Spleen (tissue), 7 donors: ENCODE results near the gene DEUP1.

Experiments
- POLR2A ChIP-seq, 3 donors: fragments of 450-650 bp; IDR thresholded peaks; one replicate each; pipeline ENCODE4 v1.5.1; 2017; ENCODE audit warnings: antibody characterized with exemption in 3 of 3, mild to moderate bottlenecking in 1 of 3
- POLR2AphosphoS5 ChIP-seq, 3 donors: sonication (generic); formaldehyde crosslinking; IDR thresholded peaks; one replicate each; pipeline ENCODE4 v1.5.1; 2017; ENCODE audit warnings: antibody characterized with exemption in 3 of 3
- TF ChIP-seq, protein P1 (sequence below), 11 experiments: fragments of 200-600 bp in 7 of 11; fragments of 450-650 bp in 4 of 11; sonication (generic) in 4 of 11; IDR thresholded peaks in 8 of 11; conservative IDR thresholded peaks in 3 of 11; 1 replicate in 7 of 11; 2 replicates in 4 of 11; pipeline versions ENCODE4 v1.4.0 to v1.8.0; 2016 to 2021; ENCODE audit warnings: antibody characterized with exemption in 11 of 11, inconsistent platforms in 4 of 11, mild to moderate bottlenecking in 1 of 11
- donor health status: DM: no; HTN: no; CAD: no; lungs with moderate emphysema.
- donor health status: DM: no; HTN: no; CAD: no.
- donor health status: DM: no; HTN: no; CAD: no.

DNA sequence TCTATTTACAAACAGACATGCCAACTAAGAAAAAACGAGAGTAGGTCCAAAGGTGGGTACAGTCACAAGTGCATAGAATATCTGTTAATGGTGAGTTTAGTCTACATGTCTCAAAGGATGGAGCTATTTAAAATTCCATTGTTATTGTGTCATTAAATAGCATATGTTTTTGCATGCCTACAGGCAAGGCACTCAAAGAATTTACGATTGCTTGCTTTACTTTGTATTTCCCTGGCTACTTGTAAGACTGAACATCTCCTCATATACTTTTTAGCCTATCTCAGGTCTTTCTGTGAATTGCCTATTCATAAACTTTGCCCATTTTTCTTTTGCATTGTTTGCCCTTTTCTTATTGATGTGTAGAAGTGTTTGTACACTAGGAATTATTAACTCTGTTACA lies 39.7 kb downstream of the DEUP1 start:
- TF ChIP-seq POLR2AphosphoS5 (IDR thresholded peaks at IDR 0.05) (no peak), POLR2A (IDR thresholded peaks at IDR 0.05) (no peak)
- TF ChIP-seq, protein P1, sequence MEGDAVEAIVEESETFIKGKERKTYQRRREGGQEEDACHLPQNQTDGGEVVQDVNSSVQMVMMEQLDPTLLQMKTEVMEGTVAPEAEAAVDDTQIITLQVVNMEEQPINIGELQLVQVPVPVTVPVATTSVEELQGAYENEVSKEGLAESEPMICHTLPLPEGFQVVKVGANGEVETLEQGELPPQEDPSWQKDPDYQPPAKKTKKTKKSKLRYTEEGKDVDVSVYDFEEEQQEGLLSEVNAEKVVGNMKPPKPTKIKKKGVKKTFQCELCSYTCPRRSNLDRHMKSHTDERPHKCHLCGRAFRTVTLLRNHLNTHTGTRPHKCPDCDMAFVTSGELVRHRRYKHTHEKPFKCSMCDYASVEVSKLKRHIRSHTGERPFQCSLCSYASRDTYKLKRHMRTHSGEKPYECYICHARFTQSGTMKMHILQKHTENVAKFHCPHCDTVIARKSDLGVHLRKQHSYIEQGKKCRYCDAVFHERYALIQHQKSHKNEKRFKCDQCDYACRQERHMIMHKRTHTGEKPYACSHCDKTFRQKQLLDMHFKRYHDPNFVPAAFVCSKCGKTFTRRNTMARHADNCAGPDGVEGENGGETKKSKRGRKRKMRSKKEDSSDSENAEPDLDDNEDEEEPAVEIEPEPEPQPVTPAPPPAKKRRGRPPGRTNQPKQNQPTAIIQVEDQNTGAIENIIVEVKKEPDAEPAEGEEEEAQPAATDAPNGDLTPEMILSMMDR (IDR thresholded peaks at IDR 0.05 in 8 of 11, conservative IDR thresholded peaks at IDR 0.05 in 3 of 11): no peak
